ENCODE data around the gene ABCC1. TPM values are rescaled to one million over a fixed set of nuclear protein-coding genes. Genes with fewer than 3 reads are reported as not detected.
"Not testable (repeated sequence)": the region's sequence is repeated elsewhere in the genome, so short reads cannot be mapped to it uniquely, and the experiment has no call there.

Gene ABCC1
- total RNA-seq, 2 experiments from 2014 or later, result 46.0 to 46.9 TPM

DNA sequence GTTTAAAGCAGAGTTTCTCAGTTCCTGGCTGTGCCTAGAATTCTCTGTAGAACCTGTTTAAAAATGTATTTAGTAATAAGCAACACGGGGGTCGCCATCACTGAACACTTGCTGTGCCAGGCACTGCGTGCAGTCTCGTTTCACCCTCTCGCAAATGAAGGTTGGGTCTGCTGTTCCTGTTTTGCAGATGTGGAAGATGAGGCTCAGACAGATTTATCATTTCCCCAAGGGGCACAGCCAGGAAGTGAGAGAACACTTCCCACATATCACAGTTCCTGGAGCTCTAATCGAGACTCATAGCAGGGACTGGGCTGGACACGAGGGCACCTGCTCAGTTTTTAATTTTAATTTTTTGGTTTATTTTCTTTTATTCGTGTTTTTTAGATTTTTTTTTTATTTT lies 151.2 kb downstream of the ABCC1 start:
- ChIA-PET POLR2A (interaction anchor here (0.6 kb wide), 1 partner anchor 207 kb away, joined by 4 read pairs; no protein-coding TSS in a partner anchor), CTCF (no interaction called here)
- Mint-ChIP-seq H3K9me3 (ENCODE audit: insufficient read depth) (no peaks in the 10 kb centered on the region), H3K36me3 (ENCODE audit: low read depth) (peaks cover 49% of the 10 kb centered on the region), H3K4me1 (ENCODE audit: low read depth) (no peaks in the 10 kb centered on the region), H3K27ac (peak overlapping the region; percentile 28), H3K27me3 (ENCODE audit: low read depth) (no peaks in the 10 kb centered on the region), H3K4me3 (no peak overlapping the region)
- ATAC-seq, result no peak
- no peak for DNase-seq

DNA sequence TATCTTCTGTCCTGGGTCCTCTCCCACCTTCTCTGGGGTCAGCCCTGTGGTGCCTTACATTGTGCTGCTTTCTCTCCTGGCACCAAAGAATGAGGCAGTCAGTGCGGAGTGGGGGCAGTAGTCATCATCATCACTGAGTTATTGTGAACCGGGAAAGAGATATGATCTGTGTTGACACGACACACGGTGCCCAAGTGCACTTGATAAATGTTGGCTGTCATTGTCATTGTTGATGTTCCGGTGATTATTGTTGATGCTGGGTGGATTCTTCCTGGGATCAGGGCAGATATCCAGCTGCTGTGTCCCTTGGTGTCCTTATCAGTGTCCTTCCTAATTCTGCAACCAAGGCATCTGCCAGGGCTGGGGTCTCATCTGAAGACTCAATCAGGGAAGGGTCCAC lies 152.2 kb downstream of the ABCC1 start:
- DNase-seq (no peak), ATAC-seq (no peak)
- ChIA-PET POLR2A (no interaction called here), CTCF (no interaction called here)
- H3K4me1 Mint-ChIP-seq (ENCODE audit: low read depth), result no peaks in the 10 kb centered on the region
- H3K9me3 Mint-ChIP-seq (ENCODE audit: insufficient read depth), result no peaks in the 10 kb centered on the region
- H3K36me3 Mint-ChIP-seq (ENCODE audit: low read depth), result peaks cover 51% of the 10 kb centered on the region
- no peaks in the 10 kb centered on the region for H3K27me3 Mint-ChIP-seq (ENCODE audit: low read depth)
- no peak overlapping the region for H3K4me3 Mint-ChIP-seq
- no peak overlapping the region for H3K27ac Mint-ChIP-seq

DNA sequence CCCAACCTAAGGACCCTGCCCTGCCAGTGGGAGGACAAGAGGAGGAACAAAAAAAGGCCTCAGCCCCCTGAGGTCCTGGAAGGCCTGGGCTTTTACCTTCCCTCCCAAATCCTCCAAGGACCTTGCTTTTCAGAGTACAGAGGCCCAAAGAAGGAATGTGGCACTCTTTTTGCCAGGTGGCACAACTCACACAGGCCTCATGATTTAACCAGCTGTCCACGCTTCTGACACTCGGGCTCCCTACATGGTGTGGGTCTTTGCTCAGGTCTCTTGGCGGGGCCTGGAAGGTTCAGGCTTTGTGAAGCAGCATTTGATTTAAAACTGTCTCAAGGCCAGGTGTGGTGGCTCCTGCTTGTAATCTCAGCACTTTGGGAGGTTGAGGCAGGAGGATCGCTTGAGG lies 153.3 kb downstream of the ABCC1 start:
- Mint-ChIP-seq H3K36me3 (ENCODE audit: low read depth) (peaks cover 49% of the 10 kb centered on the region), H3K27ac (no peak overlapping the region), H3K4me3 (no peak overlapping the region), H3K27me3 (ENCODE audit: low read depth) (no peaks in the 10 kb centered on the region), H3K4me1 (ENCODE audit: low read depth) (no peaks in the 10 kb centered on the region), H3K9me3 (ENCODE audit: insufficient read depth) (no peaks in the 10 kb centered on the region)
- DNase-seq (no peak), ATAC-seq (no peak)
- ChIA-PET CTCF (no interaction called here), POLR2A (no interaction called here)

DNA sequence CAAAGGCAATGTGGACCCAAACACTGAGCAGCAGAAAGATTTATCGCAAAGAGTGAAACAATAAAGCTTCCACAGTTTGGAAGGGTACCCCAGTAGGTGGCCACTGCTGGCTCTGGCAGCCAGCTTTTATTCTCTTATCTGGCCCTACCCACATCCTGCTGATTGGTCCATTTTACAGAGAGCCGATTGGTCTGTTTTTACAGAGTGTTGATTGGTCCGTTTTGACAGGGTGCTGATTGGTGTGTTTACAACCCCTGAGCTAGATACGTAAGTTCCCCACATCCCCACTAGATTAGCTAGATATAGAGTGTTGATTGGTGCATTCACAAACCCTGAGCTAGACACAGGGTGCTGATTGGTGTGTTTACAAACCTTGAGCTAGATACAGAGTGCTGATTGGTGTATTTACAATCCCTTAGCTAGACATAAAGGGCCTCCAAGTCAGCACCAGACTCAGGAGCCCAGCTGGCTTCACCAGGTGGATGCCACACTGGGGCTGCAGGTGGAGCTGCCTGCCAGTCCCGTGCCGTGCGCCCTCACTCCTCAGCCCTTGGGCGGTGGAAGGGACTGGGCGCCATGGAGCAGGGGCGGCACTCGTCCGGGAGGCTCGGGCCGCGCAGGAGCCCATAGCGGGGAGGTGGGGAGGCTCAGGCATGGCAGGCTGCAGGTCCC lies 154.9 kb downstream of the ABCC1 start:
- CTCF ChIA-PET, result interaction anchor here (0.7 to 1.2 kb wide), 2 partner anchors 31 to 111 kb away, joined by 3 read pairs; no protein-coding TSS in a partner anchor
- H3K27ac Mint-ChIP-seq; DNase-seq; H3K27me3 Mint-ChIP-seq (ENCODE audit: low read depth); H3K4me3 Mint-ChIP-seq; POLR2A ChIA-PET; ATAC-seq; H3K9me3 Mint-ChIP-seq (ENCODE audit: insufficient read depth); H3K4me1 Mint-ChIP-seq (ENCODE audit: low read depth): not testable (repeated sequence)
- peaks cover 47% of the 10 kb centered on the region for H3K36me3 Mint-ChIP-seq (ENCODE audit: low read depth)

DNA sequence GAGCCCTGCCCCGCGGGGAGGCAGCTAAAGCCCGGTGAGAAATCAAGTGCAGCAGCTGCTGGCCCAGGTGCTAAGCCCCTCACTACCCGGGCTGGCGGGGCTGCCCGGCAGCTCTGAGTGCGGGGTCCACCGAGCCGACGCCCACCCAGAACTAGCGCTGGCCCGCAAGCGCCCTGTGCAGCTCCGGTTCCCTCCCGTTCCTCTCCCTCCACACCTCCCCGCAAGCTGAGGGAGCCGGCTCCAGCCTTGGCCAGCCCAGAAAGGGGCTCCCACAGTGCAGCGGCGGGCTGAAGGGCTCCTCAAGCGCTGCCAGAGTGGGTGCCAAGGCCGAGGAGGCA lies 155.4 kb downstream of the ABCC1 start:
- DNase-seq; H3K4me3 Mint-ChIP-seq; H3K27ac Mint-ChIP-seq; H3K9me3 Mint-ChIP-seq (ENCODE audit: insufficient read depth); H3K4me1 Mint-ChIP-seq (ENCODE audit: low read depth); POLR2A ChIA-PET; H3K27me3 Mint-ChIP-seq (ENCODE audit: low read depth); ATAC-seq: not testable (repeated sequence)
- CTCF ChIA-PET, result interaction anchor here (0.7 kb wide), 1 partner anchor 112 kb away, joined by 3 read pairs; no protein-coding TSS in a partner anchor
- H3K36me3 Mint-ChIP-seq (ENCODE audit: low read depth), result peaks cover 48% of the 10 kb centered on the region

DNA sequence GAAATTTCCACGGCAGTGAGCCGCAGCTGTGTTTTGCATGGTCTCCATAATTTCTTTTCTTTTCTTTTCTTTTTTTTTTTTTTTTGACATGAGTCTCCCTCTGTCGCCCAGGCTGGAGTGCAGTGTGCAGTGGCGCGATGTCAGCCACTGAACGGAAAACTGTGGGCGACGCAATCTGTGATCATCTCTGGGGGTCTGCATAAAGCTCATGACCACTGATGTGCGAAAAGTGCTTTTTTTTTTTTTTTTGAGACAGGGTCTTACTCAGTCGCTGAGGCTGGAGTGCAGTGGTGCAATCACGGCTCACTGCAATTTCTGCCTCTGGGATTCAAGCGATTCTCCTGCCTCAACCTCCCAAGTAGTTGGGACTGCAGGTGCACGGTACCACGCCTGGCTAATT lies 156.2 kb downstream of the ABCC1 start:
- Mint-ChIP-seq H3K4me3 (no peak overlapping the region), H3K27me3 (ENCODE audit: low read depth) (no peaks in the 10 kb centered on the region), H3K27ac (no peak overlapping the region), H3K4me1 (ENCODE audit: low read depth) (no peaks in the 10 kb centered on the region), H3K36me3 (ENCODE audit: low read depth) (peaks cover 51% of the 10 kb centered on the region), H3K9me3 (ENCODE audit: insufficient read depth) (no peaks in the 10 kb centered on the region)
- ChIA-PET CTCF (no interaction called here), POLR2A (no interaction called here)
- DNase-seq (no peak), ATAC-seq (no peak)

DNA sequence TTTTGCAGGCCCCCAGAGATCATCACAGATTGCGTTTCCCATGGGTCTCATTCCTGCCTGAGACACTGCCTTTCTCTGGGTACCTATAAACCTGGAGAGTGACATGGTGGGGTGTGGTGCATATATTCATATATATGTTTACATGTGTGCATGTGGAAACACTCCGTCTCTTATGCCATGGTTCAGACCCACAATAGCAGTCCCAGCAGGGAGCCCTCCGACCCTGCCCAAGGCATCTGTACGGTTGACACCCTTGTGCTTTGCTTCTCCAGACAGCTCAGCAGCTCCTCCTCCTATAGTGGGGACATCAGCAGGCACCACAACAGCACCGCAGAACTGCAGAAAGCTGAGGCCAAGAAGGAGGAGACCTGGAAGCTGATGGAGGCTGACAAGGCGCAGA lies 157.1 kb downstream of the ABCC1 start:
- H3K36me3 Mint-ChIP-seq (ENCODE audit: low read depth), result peaks cover 55% of the 10 kb centered on the region
- DNase-seq (no peak), ATAC-seq (no peak)
- H3K27me3 Mint-ChIP-seq (ENCODE audit: low read depth), result no peaks in the 10 kb centered on the region
- H3K9me3 Mint-ChIP-seq (ENCODE audit: insufficient read depth), result no peaks in the 10 kb centered on the region
- ChIA-PET CTCF (interaction anchor here (1.3 kb wide), 1 partner anchor 402 kb away, joined by 4 read pairs; no protein-coding TSS in a partner anchor), POLR2A (no interaction called here)
- no peak overlapping the region for H3K27ac Mint-ChIP-seq
- no peak overlapping the region for H3K4me3 Mint-ChIP-seq
- H3K4me1 Mint-ChIP-seq (ENCODE audit: low read depth), result no peaks in the 10 kb centered on the region

DNA sequence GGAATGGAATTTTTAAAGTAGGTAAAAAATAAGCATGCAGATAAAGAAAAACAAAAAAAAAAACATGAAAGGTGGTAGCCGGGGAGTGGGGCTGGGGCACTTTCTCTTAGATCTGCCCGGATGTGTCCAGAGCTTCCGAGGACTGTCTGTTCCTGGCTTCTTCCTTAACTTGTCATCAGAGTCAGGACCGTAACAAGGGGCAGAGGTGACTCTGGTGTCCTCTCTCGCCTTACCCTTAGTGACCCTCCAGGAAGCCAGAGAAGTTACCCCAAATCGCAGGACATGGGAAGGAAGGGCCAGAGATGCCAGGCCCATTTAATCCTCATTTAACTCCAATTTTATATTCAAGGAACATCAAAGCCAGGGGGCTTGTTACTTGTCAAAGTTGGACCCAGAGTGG lies 158.4 kb downstream of the ABCC1 start:
- Mint-ChIP-seq H3K9me3 (ENCODE audit: insufficient read depth) (no peaks in the 10 kb centered on the region), H3K27me3 (ENCODE audit: low read depth) (no peaks in the 10 kb centered on the region), H3K4me1 (ENCODE audit: low read depth) (no peaks in the 10 kb centered on the region), H3K27ac (no peak overlapping the region), H3K36me3 (ENCODE audit: low read depth) (peaks cover 58% of the 10 kb centered on the region), H3K4me3 (no peak overlapping the region)
- ChIA-PET CTCF (interaction anchor here (1.3 kb wide), 1 partner anchor 403 kb away, joined by 4 read pairs; no protein-coding TSS in a partner anchor), POLR2A (no interaction called here)
- no peak for DNase-seq
- ATAC-seq, result no peak

DNA sequence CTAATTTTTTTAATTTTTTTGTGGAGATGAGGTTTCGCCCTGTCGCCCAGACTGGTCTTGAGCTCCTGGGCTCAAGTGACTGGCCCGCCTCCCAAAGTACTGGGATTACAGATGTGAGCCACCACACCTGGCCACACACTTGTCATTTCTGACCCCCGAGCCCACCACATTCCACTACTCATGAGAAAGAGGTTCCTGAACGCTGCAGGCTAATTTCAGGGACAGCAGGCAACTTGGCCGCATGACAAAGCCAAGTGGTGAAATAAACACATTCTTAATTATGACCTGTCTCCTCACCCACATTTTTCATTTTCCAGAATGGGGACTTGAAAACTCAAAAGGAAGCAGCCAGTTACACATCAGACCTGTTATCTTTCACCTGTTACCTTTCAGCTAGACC lies 159.3 kb downstream of the ABCC1 start:
- H3K27ac Mint-ChIP-seq, result no peak overlapping the region
- ChIA-PET CTCF (no interaction called here), POLR2A (no interaction called here)
- no peaks in the 10 kb centered on the region for H3K27me3 Mint-ChIP-seq (ENCODE audit: low read depth)
- H3K4me1 Mint-ChIP-seq (ENCODE audit: low read depth), result no peaks in the 10 kb centered on the region
- no peak for ATAC-seq
- no peak overlapping the region for H3K4me3 Mint-ChIP-seq
- no peaks in the 10 kb centered on the region for H3K9me3 Mint-ChIP-seq (ENCODE audit: insufficient read depth)
- peaks cover 58% of the 10 kb centered on the region for H3K36me3 Mint-ChIP-seq (ENCODE audit: low read depth)
- DNase-seq, result no peak

DNA sequence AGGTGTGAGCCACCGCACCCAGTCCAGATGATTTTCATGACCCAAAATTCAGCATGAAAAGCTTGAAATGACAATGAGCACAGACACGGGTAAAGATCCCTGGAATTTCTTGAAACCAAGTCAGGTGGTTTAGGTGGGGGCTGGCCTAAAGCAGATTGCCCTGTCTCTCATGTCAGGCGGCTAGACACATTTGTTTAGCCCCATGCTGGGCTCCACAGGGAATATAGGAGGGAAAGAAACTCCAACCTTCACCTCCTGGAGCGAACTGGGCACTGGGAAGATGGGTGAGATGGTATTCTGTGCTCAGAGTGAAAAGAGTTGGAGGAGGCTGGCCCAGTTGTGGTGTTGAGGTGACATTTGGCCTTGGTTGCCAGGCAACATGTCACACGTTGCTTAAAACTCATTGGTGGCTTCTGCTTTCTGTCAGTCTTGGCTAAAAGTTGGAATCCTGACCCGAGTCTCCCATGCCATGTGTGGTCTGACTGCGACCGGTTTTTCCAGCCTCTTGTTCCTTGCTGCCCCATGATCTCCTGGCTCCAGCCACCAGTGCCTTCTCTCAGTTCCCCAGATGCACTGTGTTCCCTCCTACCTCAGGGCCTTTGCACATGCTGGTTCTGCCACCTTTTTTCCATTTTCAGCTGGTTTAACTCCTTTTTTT lies 160.2 kb downstream of the ABCC1 start:
- DNase-seq, result no peak
- no peak overlapping the region for H3K4me3 Mint-ChIP-seq
- no peaks in the 10 kb centered on the region for H3K27me3 Mint-ChIP-seq (ENCODE audit: low read depth)
- peaks cover 60% of the 10 kb centered on the region for H3K36me3 Mint-ChIP-seq (ENCODE audit: low read depth)
- no peak overlapping the region for H3K27ac Mint-ChIP-seq
- ChIA-PET POLR2A (no interaction called here), CTCF (no interaction called here)
- no peaks in the 10 kb centered on the region for H3K4me1 Mint-ChIP-seq (ENCODE audit: low read depth)
- H3K9me3 Mint-ChIP-seq (ENCODE audit: insufficient read depth), result no peaks in the 10 kb centered on the region
- ATAC-seq, result no peak

DNA sequence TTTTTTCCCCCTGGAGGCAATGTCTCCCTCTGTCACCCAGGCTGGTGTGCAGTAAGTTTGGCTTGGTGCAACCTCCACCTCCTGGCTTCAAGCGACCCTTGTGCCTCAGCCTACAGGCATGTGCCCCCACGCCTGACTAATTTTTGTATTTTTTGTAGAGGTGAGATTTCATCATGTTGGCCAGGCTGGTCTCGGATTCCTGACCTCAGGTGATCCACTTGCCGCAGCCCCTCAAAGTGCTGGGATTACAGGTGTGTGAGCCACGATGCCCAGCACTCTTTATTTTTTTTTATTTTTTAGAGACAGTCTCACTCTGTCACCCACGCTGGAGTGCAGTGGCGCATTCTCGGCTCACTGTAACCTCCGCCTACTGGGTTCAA lies 160.7 kb downstream of the ABCC1 start:
- Mint-ChIP-seq H3K4me1 (ENCODE audit: low read depth) (no peaks in the 10 kb centered on the region), H3K36me3 (ENCODE audit: low read depth) (peaks cover 63% of the 10 kb centered on the region), H3K9me3 (ENCODE audit: insufficient read depth) (no peaks in the 10 kb centered on the region), H3K4me3 (no peak overlapping the region), H3K27me3 (ENCODE audit: low read depth) (no peaks in the 10 kb centered on the region), H3K27ac (no peak overlapping the region)
- POLR2A ChIA-PET, result no interaction called here
- CTCF ChIA-PET, result no interaction called here
- ATAC-seq (no peak), DNase-seq (no peak)

DNA sequence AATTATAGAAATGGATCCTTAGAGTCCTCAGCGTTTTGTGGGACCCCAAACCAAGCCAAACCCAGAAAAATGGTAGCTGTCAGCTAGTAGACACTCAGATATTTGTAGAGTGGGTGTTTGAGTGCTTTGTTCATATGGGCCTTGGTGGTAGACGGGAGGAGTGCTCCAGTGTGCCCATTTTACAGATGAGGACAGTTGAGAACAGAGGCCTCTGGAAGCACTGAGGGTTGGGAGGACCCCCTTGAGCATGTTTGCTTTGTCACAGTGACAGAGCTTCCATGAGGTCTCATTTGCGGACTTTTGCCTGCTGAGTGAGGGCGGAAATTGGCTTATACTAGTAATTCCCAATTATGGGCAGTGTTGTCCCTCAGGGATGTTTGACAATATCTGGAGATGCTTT lies 162.2 kb downstream of the ABCC1 start:
- Mint-ChIP-seq H3K4me3 (no peak overlapping the region), H3K27me3 (ENCODE audit: low read depth) (no peaks in the 10 kb centered on the region), H3K9me3 (ENCODE audit: insufficient read depth) (peaks cover under 1% of the 10 kb centered on the region), H3K4me1 (ENCODE audit: low read depth) (no peaks in the 10 kb centered on the region), H3K27ac (no peak overlapping the region), H3K36me3 (ENCODE audit: low read depth) (peaks cover 71% of the 10 kb centered on the region)
- DNase-seq, result no peak
- ChIA-PET POLR2A (no interaction called here), CTCF (no interaction called here)
- ATAC-seq, result no peak
